ENCODE results near the gene CDCP2.
"Not testable (repeated sequence)": the region's sequence is repeated elsewhere in the genome, so short reads cannot be mapped to it uniquely, and the experiment has no call there.

DNA sequence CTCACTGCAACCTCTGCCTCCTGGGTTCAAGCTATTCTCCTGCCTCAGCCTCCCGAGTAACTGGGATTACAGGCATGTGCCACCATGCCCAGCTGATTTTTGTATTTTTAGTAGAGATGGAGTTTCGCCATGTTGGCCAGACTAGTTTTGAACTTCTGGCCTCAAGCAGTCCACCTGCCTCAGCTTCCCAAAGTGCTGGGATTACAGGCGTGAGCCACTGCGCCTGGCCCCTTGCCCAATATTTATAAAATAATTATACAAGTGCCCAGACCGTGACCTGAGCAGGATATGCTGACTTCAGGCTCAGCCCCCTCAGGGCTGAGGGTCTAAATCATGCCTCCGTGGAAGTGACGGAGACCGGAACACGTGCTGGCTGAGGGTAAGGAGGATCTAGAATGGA is 48.2 kb downstream of the CDCP2 start:
- TF ChIP-seq, protein P1, sequence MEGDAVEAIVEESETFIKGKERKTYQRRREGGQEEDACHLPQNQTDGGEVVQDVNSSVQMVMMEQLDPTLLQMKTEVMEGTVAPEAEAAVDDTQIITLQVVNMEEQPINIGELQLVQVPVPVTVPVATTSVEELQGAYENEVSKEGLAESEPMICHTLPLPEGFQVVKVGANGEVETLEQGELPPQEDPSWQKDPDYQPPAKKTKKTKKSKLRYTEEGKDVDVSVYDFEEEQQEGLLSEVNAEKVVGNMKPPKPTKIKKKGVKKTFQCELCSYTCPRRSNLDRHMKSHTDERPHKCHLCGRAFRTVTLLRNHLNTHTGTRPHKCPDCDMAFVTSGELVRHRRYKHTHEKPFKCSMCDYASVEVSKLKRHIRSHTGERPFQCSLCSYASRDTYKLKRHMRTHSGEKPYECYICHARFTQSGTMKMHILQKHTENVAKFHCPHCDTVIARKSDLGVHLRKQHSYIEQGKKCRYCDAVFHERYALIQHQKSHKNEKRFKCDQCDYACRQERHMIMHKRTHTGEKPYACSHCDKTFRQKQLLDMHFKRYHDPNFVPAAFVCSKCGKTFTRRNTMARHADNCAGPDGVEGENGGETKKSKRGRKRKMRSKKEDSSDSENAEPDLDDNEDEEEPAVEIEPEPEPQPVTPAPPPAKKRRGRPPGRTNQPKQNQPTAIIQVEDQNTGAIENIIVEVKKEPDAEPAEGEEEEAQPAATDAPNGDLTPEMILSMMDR (IDR thresholded peaks at IDR 0.05) = not testable (repeated sequence)
- not testable (repeated sequence) for TF ChIP-seq POLR2A, EP300, POLR2AphosphoS5 (IDR thresholded peaks at IDR 0.05)

Measured in sigmoid colon (tissue), 4 donors.